ENCODE data around the gene FLYWCH1.
"Not testable (repeated sequence)": the region's sequence is repeated elsewhere in the genome, so short reads cannot be mapped to it uniquely, and the experiment has no call there.

The FLYWCH1 gene

DNA sequence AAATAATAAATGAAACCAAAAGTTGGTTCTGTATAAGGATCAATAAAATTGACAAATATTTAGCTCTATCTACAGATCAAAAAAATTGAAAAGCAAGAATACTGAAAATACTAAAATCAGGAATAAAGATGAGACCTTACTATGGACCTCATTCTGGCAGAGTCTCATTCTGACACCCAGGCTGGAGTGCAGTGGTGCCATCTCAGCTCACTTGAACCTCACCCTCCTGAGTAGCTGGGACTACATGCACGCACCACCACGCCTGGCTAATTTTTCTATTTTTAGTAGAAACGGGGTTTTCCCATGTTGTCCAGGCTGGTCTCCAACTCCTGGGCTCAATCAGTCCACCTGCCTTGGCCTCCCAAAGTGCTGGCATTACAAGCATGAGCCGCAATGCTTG lies 30.3 kb downstream of the FLYWCH1 start:
- no peak overlapping the region for H2AFZ ChIP-seq (ENCODE audit: low read depth, low read length)
- no peak overlapping the region for H3K4me2 ChIP-seq (ENCODE audit: insufficient read depth, low read length)
- H3K27me3 ChIP-seq (ENCODE audit: insufficient read depth, low read length, poor library complexity): no peaks in the 10 kb centered on the region
- H3K9me3 ChIP-seq (ENCODE audit: insufficient read depth, low read length, severe bottlenecking): no peaks in the 10 kb centered on the region
- H3K4me1 ChIP-seq (ENCODE audit: insufficient read depth, low read length): no peaks in the 10 kb centered on the region
- H3K4me3 ChIP-seq (ENCODE audit: low read depth in 1 of 2, low read length in 2 of 2): no peak overlapping the region
- peaks cover 46% of the 10 kb centered on the region for H3K36me3 ChIP-seq (ENCODE audit: insufficient read depth, low read length)
- DNase-seq (no peak), ATAC-seq (ENCODE audit: insufficient read depth, low read depth) (no peak)
- no peak for TF ChIP-seq EZH2 (IDR thresholded peaks at IDR 0.05; ENCODE audit: borderline replicate concordance, low read depth, low read length, severe bottlenecking)
- TF ChIP-seq, protein P1, sequence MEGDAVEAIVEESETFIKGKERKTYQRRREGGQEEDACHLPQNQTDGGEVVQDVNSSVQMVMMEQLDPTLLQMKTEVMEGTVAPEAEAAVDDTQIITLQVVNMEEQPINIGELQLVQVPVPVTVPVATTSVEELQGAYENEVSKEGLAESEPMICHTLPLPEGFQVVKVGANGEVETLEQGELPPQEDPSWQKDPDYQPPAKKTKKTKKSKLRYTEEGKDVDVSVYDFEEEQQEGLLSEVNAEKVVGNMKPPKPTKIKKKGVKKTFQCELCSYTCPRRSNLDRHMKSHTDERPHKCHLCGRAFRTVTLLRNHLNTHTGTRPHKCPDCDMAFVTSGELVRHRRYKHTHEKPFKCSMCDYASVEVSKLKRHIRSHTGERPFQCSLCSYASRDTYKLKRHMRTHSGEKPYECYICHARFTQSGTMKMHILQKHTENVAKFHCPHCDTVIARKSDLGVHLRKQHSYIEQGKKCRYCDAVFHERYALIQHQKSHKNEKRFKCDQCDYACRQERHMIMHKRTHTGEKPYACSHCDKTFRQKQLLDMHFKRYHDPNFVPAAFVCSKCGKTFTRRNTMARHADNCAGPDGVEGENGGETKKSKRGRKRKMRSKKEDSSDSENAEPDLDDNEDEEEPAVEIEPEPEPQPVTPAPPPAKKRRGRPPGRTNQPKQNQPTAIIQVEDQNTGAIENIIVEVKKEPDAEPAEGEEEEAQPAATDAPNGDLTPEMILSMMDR (IDR thresholded peaks at IDR 0.05; ENCODE audit: borderline replicate concordance, extremely low read depth, low read length, poor library complexity, severe bottlenecking): no peak
- no peaks in the 10 kb centered on the region for H3K79me2 ChIP-seq (ENCODE audit: insufficient read depth, low read length)
- no peaks in the 10 kb centered on the region for H4K20me1 ChIP-seq (ENCODE audit: insufficient read depth, low read length)
- no peak overlapping the region for H3K27ac ChIP-seq (ENCODE audit: low read length)
- no peak overlapping the region for H3K9ac ChIP-seq (ENCODE audit: low read depth, low read length)

DNA sequence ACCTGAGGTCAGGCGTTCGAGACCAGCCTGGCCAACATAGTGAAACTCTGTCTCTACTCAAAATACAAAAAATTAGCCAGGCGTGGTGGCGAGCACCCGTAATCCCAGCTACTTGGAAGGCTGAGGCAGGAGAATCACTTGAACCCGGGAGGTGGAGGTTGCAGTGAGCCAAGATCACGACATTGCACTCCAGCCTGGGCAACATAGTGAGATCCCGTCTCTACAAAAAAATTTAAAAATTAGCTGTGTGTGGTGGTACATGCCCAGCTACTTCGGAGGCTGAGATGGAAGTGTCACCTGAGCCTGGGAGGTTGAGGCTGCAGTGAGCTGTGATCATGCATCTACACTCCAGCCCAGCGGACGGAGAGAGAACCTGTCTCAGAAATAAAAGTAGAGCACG lies 32.0 kb downstream of the FLYWCH1 start:
- not testable (repeated sequence) for H3K27ac ChIP-seq (ENCODE audit: low read length); H3K79me2 ChIP-seq (ENCODE audit: insufficient read depth, low read length); DNase-seq; H3K4me2 ChIP-seq (ENCODE audit: insufficient read depth, low read length); H4K20me1 ChIP-seq (ENCODE audit: insufficient read depth, low read length); H3K9ac ChIP-seq (ENCODE audit: low read depth, low read length); H3K27me3 ChIP-seq (ENCODE audit: insufficient read depth, low read length, poor library complexity); H3K9me3 ChIP-seq (ENCODE audit: insufficient read depth, low read length, severe bottlenecking); H3K4me3 ChIP-seq (ENCODE audit: low read depth in 1 of 2, low read length in 2 of 2); ATAC-seq (ENCODE audit: insufficient read depth, low read depth); H2AFZ ChIP-seq (ENCODE audit: low read depth, low read length); H3K4me1 ChIP-seq (ENCODE audit: insufficient read depth, low read length)
- H3K36me3 ChIP-seq (ENCODE audit: insufficient read depth, low read length): peaks cover 35% of the 10 kb centered on the region

DNA sequence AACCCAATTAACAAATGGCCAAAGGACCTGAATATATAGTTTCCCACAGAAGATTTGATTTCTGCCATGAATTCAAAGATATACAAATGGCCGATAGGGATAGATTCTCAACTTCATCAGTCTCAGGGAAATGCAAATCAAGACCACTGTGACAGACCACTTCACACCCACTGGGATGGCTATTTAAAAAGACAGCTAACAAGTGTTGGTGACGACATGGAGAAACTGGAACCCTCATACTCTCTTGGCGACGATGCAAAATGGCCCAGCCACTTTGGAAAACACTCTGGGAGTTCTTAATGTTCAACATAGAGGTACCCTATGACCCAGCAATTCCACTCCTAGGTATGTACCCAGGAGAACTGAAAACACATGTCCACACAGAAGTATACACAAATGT lies 34.9 kb downstream of the FLYWCH1 start:
- no peaks in the 10 kb centered on the region for H3K9me3 ChIP-seq (ENCODE audit: insufficient read depth, low read length, severe bottlenecking)
- H3K27me3 ChIP-seq (ENCODE audit: insufficient read depth, low read length, poor library complexity): no peaks in the 10 kb centered on the region
- TF ChIP-seq, protein P1 (IDR thresholded peaks at IDR 0.05; ENCODE audit: borderline replicate concordance, extremely low read depth, low read length, poor library complexity, severe bottlenecking): no peak
- no peak for TF ChIP-seq EZH2 (IDR thresholded peaks at IDR 0.05; ENCODE audit: borderline replicate concordance, low read depth, low read length, severe bottlenecking)
- no peak overlapping the region for H2AFZ ChIP-seq (ENCODE audit: low read depth, low read length)
- no peak overlapping the region for H3K4me2 ChIP-seq (ENCODE audit: insufficient read depth, low read length)
- H3K4me3 ChIP-seq (ENCODE audit: low read depth in 1 of 2, low read length in 2 of 2): no peak overlapping the region
- peaks cover 16% of the 10 kb centered on the region for H3K36me3 ChIP-seq (ENCODE audit: insufficient read depth, low read length)
- no peaks in the 10 kb centered on the region for H3K4me1 ChIP-seq (ENCODE audit: insufficient read depth, low read length)
- H3K79me2 ChIP-seq (ENCODE audit: insufficient read depth, low read length): no peaks in the 10 kb centered on the region
- H4K20me1 ChIP-seq (ENCODE audit: insufficient read depth, low read length): no peaks in the 10 kb centered on the region
- ATAC-seq (ENCODE audit: insufficient read depth, low read depth) (no peak), DNase-seq (no peak)
- H3K9ac ChIP-seq (ENCODE audit: low read depth, low read length): no peak overlapping the region
- H3K27ac ChIP-seq (ENCODE audit: low read length): no peak overlapping the region

DNA sequence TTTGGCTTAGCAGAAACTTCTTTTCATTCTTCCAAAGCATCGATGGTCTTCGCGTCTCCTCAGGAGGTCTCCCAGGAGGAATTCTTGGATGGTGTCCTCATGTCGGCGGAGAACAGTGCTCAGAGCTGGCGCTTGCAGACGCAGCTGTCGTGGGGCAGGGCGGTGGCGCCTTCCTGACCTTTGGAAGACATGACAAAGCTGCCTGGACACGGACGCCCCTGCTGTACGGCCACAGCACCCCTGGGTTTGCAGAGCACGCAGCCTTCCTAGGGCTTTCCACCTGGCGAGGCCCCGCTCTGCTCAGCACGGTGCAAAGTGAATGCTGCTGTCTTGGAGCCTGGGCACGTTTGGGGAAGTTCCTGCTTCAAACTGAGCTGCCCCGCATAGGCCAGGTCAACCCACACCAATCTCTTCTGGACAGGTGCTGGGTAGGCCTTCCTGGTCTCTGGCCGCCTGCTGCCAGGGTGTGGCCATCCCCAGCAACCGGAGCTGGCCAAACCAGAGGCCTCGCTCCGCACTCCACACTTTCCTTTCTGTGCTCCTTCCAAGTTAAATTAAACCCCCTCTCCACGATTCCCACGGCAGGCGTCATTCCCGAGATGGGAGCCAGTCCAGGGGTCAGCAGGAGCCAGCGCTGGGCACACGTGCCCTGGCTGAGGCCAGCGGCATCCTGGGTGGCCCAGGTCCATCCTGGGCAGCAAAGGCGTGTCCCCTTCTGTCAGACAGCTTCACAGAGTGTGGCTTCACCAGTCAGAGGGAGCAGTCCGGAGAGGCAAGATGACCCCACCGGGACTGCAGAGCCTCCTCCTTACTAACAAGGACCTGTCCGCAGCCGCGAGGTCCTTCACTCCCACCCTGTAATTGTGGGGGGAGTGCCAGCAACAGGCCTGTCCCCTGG lies 37.3 kb downstream of the FLYWCH1 start:
- H2AFZ ChIP-seq (ENCODE audit: low read depth, low read length): no peak overlapping the region
- H3K79me2 ChIP-seq (ENCODE audit: insufficient read depth, low read length): no peaks in the 10 kb centered on the region
- no peak overlapping the region for H3K9ac ChIP-seq (ENCODE audit: low read depth, low read length)
- TF ChIP-seq, protein P1 (IDR thresholded peaks at IDR 0.05; ENCODE audit: borderline replicate concordance, extremely low read depth, low read length, poor library complexity, severe bottlenecking): no peak
- no peak for TF ChIP-seq EZH2 (IDR thresholded peaks at IDR 0.05; ENCODE audit: borderline replicate concordance, low read depth, low read length, severe bottlenecking)
- H3K9me3 ChIP-seq (ENCODE audit: insufficient read depth, low read length, severe bottlenecking): no peaks in the 10 kb centered on the region
- H3K4me2 ChIP-seq (ENCODE audit: insufficient read depth, low read length): no peak overlapping the region
- H4K20me1 ChIP-seq (ENCODE audit: insufficient read depth, low read length): no peaks in the 10 kb centered on the region
- ATAC-seq (ENCODE audit: insufficient read depth, low read depth) (no peak), DNase-seq (no peak)
- no peak overlapping the region for H3K27ac ChIP-seq (ENCODE audit: low read length)
- H3K27me3 ChIP-seq (ENCODE audit: insufficient read depth, low read length, poor library complexity): no peaks in the 10 kb centered on the region
- no peak overlapping the region for H3K4me3 ChIP-seq (ENCODE audit: low read depth in 1 of 2, low read length in 2 of 2)
- H3K4me1 ChIP-seq (ENCODE audit: insufficient read depth, low read length): no peaks in the 10 kb centered on the region
- peaks cover 10% of the 10 kb centered on the region for H3K36me3 ChIP-seq (ENCODE audit: insufficient read depth, low read length)

All from DND-41 (cell line).